A673 (cell line): ENCODE data around the gene DPH3.

Source experiments
- EZH2 ChIP-seq: fragments of 200-600 bp; sonication (generic); IDR thresholded peaks from 2 replicates; pipeline ENCODE4 v1.6.1; 2017; ENCODE audit warnings: borderline replicate concordance, low read depth, mild to moderate bottlenecking, mixed read lengths, antibody characterized with exemption, low read length; ENCODE audit not compliant: poor library complexity, severe bottlenecking
- TF ChIP-seq, protein P1 (sequence below): fragments of 300-800, 200-600 bp; sonication (generic); conservative IDR thresholded peaks from 2 replicates; pipeline ENCODE4 v1.5.1; 2017; ENCODE audit warnings: low read depth, mild to moderate bottlenecking, antibody characterized with exemption, low read length, moderate library complexity, mixed read lengths

DNA sequence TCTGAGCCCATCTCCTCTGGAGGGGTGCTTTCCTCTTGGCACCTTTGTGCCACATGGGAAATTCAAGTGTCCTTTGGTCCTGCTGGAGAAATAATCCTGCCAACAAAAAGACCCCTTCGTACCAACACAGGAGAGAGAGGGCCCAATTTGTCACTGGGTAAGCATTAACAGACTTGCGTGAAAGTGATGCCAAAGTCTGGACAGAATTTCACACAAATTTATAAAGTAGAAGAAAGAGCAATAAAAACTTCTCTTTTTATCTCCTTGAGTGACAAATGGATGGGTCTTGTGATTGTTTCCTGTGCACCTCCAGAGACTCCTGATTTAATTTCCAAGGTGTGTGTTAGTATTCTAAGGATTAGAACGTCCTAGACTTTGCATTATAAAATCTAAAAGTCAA, 14.9 kb downstream of the DPH3 start:
- TF ChIP-seq, protein P1, sequence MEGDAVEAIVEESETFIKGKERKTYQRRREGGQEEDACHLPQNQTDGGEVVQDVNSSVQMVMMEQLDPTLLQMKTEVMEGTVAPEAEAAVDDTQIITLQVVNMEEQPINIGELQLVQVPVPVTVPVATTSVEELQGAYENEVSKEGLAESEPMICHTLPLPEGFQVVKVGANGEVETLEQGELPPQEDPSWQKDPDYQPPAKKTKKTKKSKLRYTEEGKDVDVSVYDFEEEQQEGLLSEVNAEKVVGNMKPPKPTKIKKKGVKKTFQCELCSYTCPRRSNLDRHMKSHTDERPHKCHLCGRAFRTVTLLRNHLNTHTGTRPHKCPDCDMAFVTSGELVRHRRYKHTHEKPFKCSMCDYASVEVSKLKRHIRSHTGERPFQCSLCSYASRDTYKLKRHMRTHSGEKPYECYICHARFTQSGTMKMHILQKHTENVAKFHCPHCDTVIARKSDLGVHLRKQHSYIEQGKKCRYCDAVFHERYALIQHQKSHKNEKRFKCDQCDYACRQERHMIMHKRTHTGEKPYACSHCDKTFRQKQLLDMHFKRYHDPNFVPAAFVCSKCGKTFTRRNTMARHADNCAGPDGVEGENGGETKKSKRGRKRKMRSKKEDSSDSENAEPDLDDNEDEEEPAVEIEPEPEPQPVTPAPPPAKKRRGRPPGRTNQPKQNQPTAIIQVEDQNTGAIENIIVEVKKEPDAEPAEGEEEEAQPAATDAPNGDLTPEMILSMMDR, result no peak
- no peak for TF ChIP-seq EZH2
